GM23338 (cell line): Measurements from ENCODE around the gene THRB. TPM values are rescaled to one million over a fixed set of nuclear protein-coding genes. Genes with fewer than 3 reads are reported as not detected.

Experiments
- CREB1 ChIP-seq: fragments of 250-450 bp; sonication (Bioruptor Pico); IDR thresholded peaks from 2 replicates; pipeline ENCODE4 v1.5.0; 2020; ENCODE audit warnings: low read depth, mild to moderate bottlenecking, moderate library complexity
- EZH2 ChIP-seq: fragments of 200-600 bp; sonication (generic); IDR thresholded peaks from one replicate; pipeline ENCODE4 v1.8.0; 2017; ENCODE audit warnings: antibody characterized with exemption, mild to moderate bottlenecking, low read depth; ENCODE audit not compliant: unreplicated experiment
- EZH2phosphoT487 ChIP-seq: fragments of 200-600 bp; sonication (generic); IDR thresholded peaks from one replicate; pipeline ENCODE4 v1.8.1; 2018; ENCODE audit warnings: antibody characterized with exemption; ENCODE audit not compliant: unreplicated experiment
- JUNB ChIP-seq: IDR thresholded peaks from one replicate; pipeline ENCODE4 v1.6.1; 2016; ENCODE audit warnings: antibody characterized with exemption; ENCODE audit not compliant: unreplicated experiment
- NANOG ChIP-seq: IDR thresholded peaks from 2 replicates; pipeline ENCODE4 v1.6.1; 2016; ENCODE audit warnings: antibody characterized with exemption, borderline replicate concordance
- POLR2AphosphoS5 ChIP-seq: IDR thresholded peaks from 2 replicates; pipeline ENCODE4 v1.6.1; 2016; ENCODE audit warnings: antibody characterized with exemption, low read depth
- REST ChIP-seq: IDR thresholded peaks from one replicate; pipeline ENCODE4 v1.6.1; 2018; ENCODE audit warnings: antibody characterized with exemption; ENCODE audit not compliant: unreplicated experiment
- ZNF462 ChIP-seq: fragments of 250-450 bp; sonication (Bioruptor Pico); IDR thresholded peaks from 2 replicates; pipeline ENCODE4 v1.5.0; 2020; ENCODE audit warnings: mild to moderate bottlenecking, moderate library complexity
- polyA plus RNA-seq: library from polyadenylated mRNA; unstranded; fragments of >200 nt; fragmentation: Nextera tagmentation; extraction: Ambion mirVana; gene quantifications from 2 replicates; pipeline ENCODE4 v1.2.1, GENCODE V29; 2016
- total RNA-seq: library from RNA; depleted of rRNA; stranded (reverse); fragments of >200 nt; shearing (Covaris generic); gene quantifications from 2 replicates; pipeline ENCODE4 v1.2.3, GENCODE V29; 2014

The THRB gene
- total and polyA plus RNA-seq, 2 experiments from 2014 or later, result 1.7 to 3.2 TPM

- TF ChIP-seq ZNF462 (CRISPR knock-in tag) (no peak), REST (no peak), CREB1 (CRISPR knock-in tag) (no peak), JUNB (no peak), EZH2phosphoT487 (no peak), EZH2 (no peak), POLR2AphosphoS5 (no peak), NANOG (no peak)
These were observed 156.1 kb downstream of the THRB start (continued) for GRCh38 chr3:24338409-24339130.
